ENCODE results near the gene SHC2. TPM values are rescaled to one million over a fixed set of nuclear protein-coding genes. Genes with fewer than 3 reads are reported as not detected.
A peak's percentile ranks its signal among the peaks of the same experiment; 100 is the strongest.

The SHC2 gene
- total and polyA plus RNA-seq, 2 of the 13 experiments (the other 11 are each of a cell fraction or from before 2014, with no cell fraction given), result 9.0 to 18.3 TPM

DNA sequence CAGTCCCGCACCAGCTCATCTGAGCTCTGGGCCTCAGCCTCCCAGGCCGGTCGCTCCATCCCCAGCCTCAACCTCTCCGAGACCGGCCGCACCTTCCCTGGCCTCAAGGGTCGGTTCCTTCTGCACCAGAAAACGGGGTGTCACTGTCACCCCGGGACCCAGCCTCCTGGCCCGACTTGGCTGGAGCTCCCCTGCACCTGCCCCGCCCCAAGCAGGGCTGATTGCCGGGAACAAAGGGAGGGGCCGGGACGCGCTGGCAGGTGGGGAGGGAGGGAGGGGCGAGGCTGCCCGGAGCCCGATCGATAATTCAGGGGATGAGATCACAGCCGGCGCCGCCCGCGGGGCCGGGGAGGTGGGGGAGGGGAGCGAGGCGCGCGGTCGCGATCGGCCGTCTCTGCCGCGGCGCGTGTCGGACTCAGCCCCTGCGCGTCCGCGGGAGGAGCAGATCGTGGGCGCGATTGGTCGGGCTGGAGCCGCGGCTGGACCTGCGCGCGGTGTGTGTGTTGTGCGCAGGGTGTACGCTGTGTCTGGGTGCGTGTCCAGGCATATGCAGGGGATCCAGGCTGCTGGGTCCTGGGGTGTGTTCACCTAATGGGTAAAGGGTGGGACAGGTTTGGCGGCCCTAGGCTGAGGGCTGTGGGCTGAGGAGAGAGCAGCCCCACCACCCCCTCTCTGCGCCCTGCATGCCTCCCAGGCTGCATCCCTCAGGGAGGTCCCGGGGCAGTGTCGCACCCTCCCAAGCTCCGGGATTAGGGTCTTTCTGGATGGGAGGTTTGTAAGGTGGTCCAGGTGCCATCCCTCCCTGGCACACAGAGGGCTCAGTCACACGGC is 1.1 kb upstream of the SHC2 start (continued):
- TF ChIP-seq, protein P1, sequence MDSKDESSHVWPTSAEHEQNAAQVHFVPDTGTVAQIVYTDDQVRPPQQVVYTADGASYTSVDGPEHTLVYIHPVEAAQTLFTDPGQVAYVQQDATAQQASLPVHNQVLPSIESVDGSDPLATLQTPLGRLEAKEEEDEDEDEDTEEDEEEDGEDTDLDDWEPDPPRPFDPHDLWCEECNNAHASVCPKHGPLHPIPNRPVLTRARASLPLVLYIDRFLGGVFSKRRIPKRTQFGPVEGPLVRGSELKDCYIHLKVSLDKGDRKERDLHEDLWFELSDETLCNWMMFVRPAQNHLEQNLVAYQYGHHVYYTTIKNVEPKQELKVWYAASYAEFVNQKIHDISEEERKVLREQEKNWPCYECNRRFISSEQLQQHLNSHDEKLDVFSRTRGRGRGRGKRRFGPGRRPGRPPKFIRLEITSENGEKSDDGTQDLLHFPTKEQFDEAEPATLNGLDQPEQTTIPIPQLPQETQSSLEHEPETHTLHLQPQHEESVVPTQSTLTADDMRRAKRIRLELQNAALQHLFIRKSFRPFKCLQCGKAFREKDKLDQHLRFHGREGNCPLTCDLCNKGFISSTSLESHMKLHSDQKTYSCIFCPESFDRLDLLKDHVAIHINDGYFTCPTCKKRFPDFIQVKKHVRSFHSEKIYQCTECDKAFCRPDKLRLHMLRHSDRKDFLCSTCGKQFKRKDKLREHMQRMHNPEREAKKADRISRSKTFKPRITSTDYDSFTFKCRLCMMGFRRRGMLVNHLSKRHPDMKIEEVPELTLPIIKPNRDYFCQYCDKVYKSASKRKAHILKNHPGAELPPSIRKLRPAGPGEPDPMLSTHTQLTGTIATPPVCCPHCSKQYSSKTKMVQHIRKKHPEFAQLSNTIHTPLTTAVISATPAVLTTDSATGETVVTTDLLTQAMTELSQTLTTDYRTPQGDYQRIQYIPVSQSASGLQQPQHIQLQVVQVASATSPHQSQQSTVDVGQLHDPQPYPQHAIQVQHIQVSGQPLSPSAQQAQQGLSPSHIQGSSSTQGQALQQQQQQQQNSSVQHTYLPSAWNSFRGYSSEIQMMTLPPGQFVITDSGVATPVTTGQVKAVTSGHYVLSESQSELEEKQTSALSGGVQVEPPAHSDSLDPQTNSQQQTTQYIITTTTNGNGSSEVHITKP (CRISPR knock-in tag; IDR thresholded peaks at IDR 0.05; ENCODE audit: low read depth), result no peak
- TF ChIP-seq ZNF264 (CRISPR knock-in tag; IDR thresholded peaks at IDR 0.05), result no peak
- no peak for TF ChIP-seq ZNF296 (CRISPR knock-in tag; conservative IDR thresholded peaks at IDR 0.05)
- TF ChIP-seq, protein P2, sequence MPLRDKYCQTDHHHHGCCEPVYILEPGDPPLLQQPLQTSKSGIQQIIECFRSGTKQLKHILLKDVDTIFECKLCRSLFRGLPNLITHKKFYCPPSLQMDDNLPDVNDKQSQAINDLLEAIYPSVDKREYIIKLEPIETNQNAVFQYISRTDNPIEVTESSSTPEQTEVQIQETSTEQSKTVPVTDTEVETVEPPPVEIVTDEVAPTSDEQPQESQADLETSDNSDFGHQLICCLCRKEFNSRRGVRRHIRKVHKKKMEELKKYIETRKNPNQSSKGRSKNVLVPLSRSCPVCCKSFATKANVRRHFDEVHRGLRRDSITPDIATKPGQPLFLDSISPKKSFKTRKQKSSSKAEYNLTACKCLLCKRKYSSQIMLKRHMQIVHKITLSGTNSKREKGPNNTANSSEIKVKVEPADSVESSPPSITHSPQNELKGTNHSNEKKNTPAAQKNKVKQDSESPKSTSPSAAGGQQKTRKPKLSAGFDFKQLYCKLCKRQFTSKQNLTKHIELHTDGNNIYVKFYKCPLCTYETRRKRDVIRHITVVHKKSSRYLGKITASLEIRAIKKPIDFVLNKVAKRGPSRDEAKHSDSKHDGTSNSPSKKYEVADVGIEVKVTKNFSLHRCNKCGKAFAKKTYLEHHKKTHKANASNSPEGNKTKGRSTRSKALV (CRISPR knock-in tag; IDR thresholded peaks at IDR 0.05), result no peak
- TF ChIP-seq ZNF101 (CRISPR knock-in tag; IDR thresholded peaks at IDR 0.05; ENCODE audit: borderline replicate concordance, low read depth), result no peak
- TF ChIP-seq ZFP36L1 (CRISPR knock-in tag; IDR thresholded peaks at IDR 0.05), result no peak
- TF ChIP-seq ZNF768 (CRISPR knock-in tag; IDR thresholded peaks at IDR 0.05), result peak; percentile 37
- TF ChIP-seq PCBP2 (optimal IDR thresholded peaks at IDR 0.05; ENCODE audit: low read depth, low read length, poor library complexity, severe bottlenecking), result no peak
- TF ChIP-seq WIZ (CRISPR knock-in tag; IDR thresholded peaks at IDR 0.05), result no peak
- TF ChIP-seq ZNF234 (CRISPR knock-in tag; conservative IDR thresholded peaks at IDR 0.05), result no peak
- no peak for TF ChIP-seq CENPX (CRISPR knock-in tag; IDR thresholded peaks at IDR 0.05)
- no peak for TF ChIP-seq PHB2 (IDR thresholded peaks at IDR 0.05; ENCODE audit: partially characterized antibody)
- no peak for TF ChIP-seq KLF11 (CRISPR knock-in tag; IDR thresholded peaks at IDR 0.05)
- TF ChIP-seq, protein P3, sequence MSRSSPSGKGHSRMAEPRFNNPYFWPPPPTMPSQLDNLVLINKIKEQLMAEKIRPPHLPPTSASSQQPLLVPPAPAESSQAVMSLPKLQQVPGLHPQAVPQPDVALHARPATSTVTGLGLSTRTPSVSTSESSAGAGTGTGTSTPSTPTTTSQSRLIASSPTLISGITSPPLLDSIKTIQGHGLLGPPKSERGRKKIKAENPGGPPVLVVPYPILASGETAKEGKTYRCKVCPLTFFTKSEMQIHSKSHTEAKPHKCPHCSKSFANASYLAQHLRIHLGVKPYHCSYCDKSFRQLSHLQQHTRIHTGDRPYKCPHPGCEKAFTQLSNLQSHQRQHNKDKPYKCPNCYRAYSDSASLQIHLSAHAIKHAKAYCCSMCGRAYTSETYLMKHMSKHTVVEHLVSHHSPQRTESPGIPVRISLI (CRISPR knock-in tag; IDR thresholded peaks at IDR 0.05; ENCODE audit: borderline replicate concordance), result no peak
- no peak for TF ChIP-seq ARID2 (CRISPR knock-in tag; IDR thresholded peaks at IDR 0.05; ENCODE audit: borderline replicate concordance)
- TF ChIP-seq, protein P4, sequence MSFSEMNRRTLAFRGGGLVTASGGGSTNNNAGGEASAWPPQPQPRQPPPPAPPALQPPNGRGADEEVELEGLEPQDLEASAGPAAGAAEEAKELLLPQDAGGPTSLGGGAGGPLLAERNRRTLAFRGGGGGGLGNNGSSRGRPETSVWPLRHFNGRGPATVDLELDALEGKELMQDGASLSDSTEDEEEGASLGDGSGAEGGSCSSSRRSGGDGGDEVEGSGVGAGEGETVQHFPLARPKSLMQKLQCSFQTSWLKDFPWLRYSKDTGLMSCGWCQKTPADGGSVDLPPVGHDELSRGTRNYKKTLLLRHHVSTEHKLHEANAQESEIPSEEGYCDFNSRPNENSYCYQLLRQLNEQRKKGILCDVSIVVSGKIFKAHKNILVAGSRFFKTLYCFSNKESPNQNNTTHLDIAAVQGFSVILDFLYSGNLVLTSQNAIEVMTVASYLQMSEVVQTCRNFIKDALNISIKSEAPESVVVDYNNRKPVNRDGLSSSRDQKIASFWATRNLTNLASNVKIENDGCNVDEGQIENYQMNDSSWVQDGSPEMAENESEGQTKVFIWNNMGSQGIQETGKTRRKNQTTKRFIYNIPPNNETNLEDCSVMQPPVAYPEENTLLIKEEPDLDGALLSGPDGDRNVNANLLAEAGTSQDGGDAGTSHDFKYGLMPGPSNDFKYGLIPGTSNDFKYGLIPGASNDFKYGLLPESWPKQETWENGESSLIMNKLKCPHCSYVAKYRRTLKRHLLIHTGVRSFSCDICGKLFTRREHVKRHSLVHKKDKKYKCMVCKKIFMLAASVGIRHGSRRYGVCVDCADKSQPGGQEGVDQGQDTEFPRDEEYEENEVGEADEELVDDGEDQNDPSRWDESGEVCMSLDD (CRISPR knock-in tag; IDR thresholded peaks at IDR 0.05; ENCODE audit: borderline replicate concordance), result peak; percentile 98
- TF ChIP-seq, protein P5, sequence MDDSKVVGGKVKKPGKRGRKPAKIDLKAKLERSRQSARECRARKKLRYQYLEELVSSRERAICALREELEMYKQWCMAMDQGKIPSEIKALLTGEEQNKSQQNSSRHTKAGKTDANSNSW (CRISPR knock-in tag; IDR thresholded peaks at IDR 0.05; ENCODE audit: borderline replicate concordance), result no peak
- TF ChIP-seq ZNF383 (CRISPR knock-in tag; IDR thresholded peaks at IDR 0.05; ENCODE audit: borderline replicate concordance), result peak; percentile 79; the same call in 1 of the 2 replicates
- no peak for TF ChIP-seq FOXJ3 (CRISPR knock-in tag; IDR thresholded peaks at IDR 0.05; ENCODE audit: borderline replicate concordance)
